HEK293 (cell line): Measurements from ENCODE around the gene RPL3.

Source experiments
- CTCF ChIA-PET: fragments of 350-600 bp; formaldehyde crosslinking; extraction: SDS; loops from one replicate; lab custom pipeline; 2021; ENCODE audit warnings: antibody characterized with exemption; lab: Yijun Ruan, JAX
- POLR2A ChIA-PET: fragments of 300-600 bp; formaldehyde crosslinking; extraction: SDS; loops from one replicate; lab custom pipeline; 2020; ENCODE audit warnings: antibody characterized with exemption, inconsistent platforms; lab: Yijun Ruan, JAX
- H3K27ac ChIP-seq: fragments of 200-500 bp; sonication (Bioruptor generic); 2 replicates; pipeline ENCODE4 v1.5.1; 2014; ENCODE audit warnings: low read depth, low read length, control low read depth, inconsistent platforms; ENCODE audit errors: extremely low read depth
- H3K36me3 ChIP-seq, 2 experiments: fragments of 200-500 bp in 1 of 2; sonication (Bioruptor generic) in 1 of 2; 1 replicate in 1 of 2; 2 replicates in 1 of 2; pipeline ENCODE4 v1.5.1; 2014 to 2017; ENCODE audit warnings: inconsistent platforms in 2 of 2, low read length in 2 of 2; ENCODE audit not compliant: control insufficient read depth in 2 of 2, insufficient read depth in 1 of 2
- H3K4me1 ChIP-seq: fragments of 200-500 bp; sonication (Bioruptor generic); 2 replicates; pipeline ENCODE4 v1.5.1; 2014; ENCODE audit warnings: mild to moderate bottlenecking, low read length, inconsistent platforms; ENCODE audit not compliant: control insufficient read depth, insufficient read depth
- H3K4me3 ChIP-seq: 2 replicates; pipeline ENCODE4 v1.5.1; 2011; ENCODE audit warnings: low read depth, mild to moderate bottlenecking, control low read depth, low read length, moderate library complexity
- H3K9me3 ChIP-seq: fragments of 200-500 bp; sonication (Bioruptor generic); 2 replicates; pipeline ENCODE4 v1.5.1; 2014; ENCODE audit warnings: low read depth, low read length, inconsistent platforms; ENCODE audit not compliant: control insufficient read depth, insufficient read depth
- FEZF1 ChIP-seq: fragments of 450-650 bp; formaldehyde crosslinking; IDR thresholded peaks from 2 replicates; pipeline ENCODE4 v1.5.1; 2016; ENCODE audit warnings: missing biosample characterization, missing genetic modification characterization
- HOXA7 ChIP-seq: sonication (generic); formaldehyde crosslinking; IDR thresholded peaks from 2 replicates; pipeline ENCODE4 v1.8.1; 2022; ENCODE audit warnings: missing genetic modification reagents, borderline replicate concordance
- MYNN ChIP-seq: fragments of 450-650 bp; formaldehyde crosslinking; IDR thresholded peaks from 2 replicates; pipeline ENCODE4 v1.5.1; 2016; ENCODE audit warnings: missing biosample characterization, missing genetic modification characterization, borderline replicate concordance
- PRDM1 ChIP-seq: fragments of 450-650 bp; formaldehyde crosslinking; IDR thresholded peaks from 2 replicates; pipeline ENCODE4; 2016; ENCODE audit warnings: missing biosample characterization, missing genetic modification characterization
- SP3 ChIP-seq: fragments of 450-650 bp; formaldehyde crosslinking; IDR thresholded peaks from 2 replicates; pipeline ENCODE4 v1.5.1; 2016; ENCODE audit warnings: missing biosample characterization, missing genetic modification characterization
- ZBTB44 ChIP-seq: fragments of 450-650 bp; IDR thresholded peaks from 2 replicates; pipeline ENCODE4 v1.5.1; 2018; ENCODE audit warnings: missing biosample characterization, mild to moderate bottlenecking, missing genetic modification characterization
- ZNF121 ChIP-seq: fragments of 450-650 bp; formaldehyde crosslinking; IDR thresholded peaks from 2 replicates; pipeline ENCODE4 v1.5.1; 2016; ENCODE audit warnings: missing biosample characterization, missing genetic modification characterization
- ZNF324 ChIP-seq: fragments of 450-650 bp; formaldehyde crosslinking; IDR thresholded peaks from 2 replicates; pipeline ENCODE4 v1.5.1; 2016; ENCODE audit warnings: missing biosample characterization, missing genetic modification characterization
- ZNF341 ChIP-seq: fragments of 450-650 bp; formaldehyde crosslinking; IDR thresholded peaks from 2 replicates; pipeline ENCODE4; 2016; ENCODE audit warnings: low read depth, missing biosample characterization, missing genetic modification characterization
- ZNF416 ChIP-seq: fragments of 450-650 bp; formaldehyde crosslinking; IDR thresholded peaks from 2 replicates; pipeline ENCODE4 v1.5.1; 2016; ENCODE audit warnings: missing biosample characterization, missing genetic modification characterization
- ZNF510 ChIP-seq: fragments of 450-650 bp; formaldehyde crosslinking; IDR thresholded peaks from 2 replicates; pipeline ENCODE4 v1.5.1; 2018; ENCODE audit warnings: mild to moderate bottlenecking, missing genetic modification characterization, missing biosample characterization; ENCODE audit not compliant: insufficient replicate concordance
- ZNF561 ChIP-seq: fragments of 450-650 bp; IDR thresholded peaks from 2 replicates; pipeline ENCODE4 v1.5.1; 2018; ENCODE audit warnings: missing biosample characterization, missing genetic modification characterization, borderline replicate concordance
- ZNF624 ChIP-seq: fragments of 450-650 bp; formaldehyde crosslinking; IDR thresholded peaks from 2 replicates; pipeline ENCODE4 v1.5.1; 2017; ENCODE audit warnings: missing biosample characterization, missing genetic modification characterization
- ZNF658 ChIP-seq: fragments of 450-650 bp; formaldehyde crosslinking; IDR thresholded peaks from 2 replicates; pipeline ENCODE4; 2016; ENCODE audit warnings: missing biosample characterization, missing genetic modification characterization
- ZNF677 ChIP-seq: fragments of 450-650 bp; IDR thresholded peaks from 2 replicates; pipeline ENCODE4 v1.5.0; 2018; ENCODE audit warnings: missing biosample characterization, mild to moderate bottlenecking, missing genetic modification characterization, moderate library complexity
- TF ChIP-seq, protein P1 (sequence below): fragments of 450-650 bp; formaldehyde crosslinking; IDR thresholded peaks from 2 replicates; pipeline ENCODE4 v1.5.1; 2016; ENCODE audit warnings: missing biosample characterization, missing genetic modification characterization
- TF ChIP-seq, protein P2 (sequence below): fragments of 450-650 bp; formaldehyde crosslinking; IDR thresholded peaks from 2 replicates; pipeline ENCODE4; 2016; ENCODE audit warnings: missing biosample characterization, missing genetic modification characterization

RPL3 gene

GRCh38 chr22:39348909-39349505, 29.6 kb upstream of the RPL3 start (continued):
- TF ChIP-seq, protein P1, sequence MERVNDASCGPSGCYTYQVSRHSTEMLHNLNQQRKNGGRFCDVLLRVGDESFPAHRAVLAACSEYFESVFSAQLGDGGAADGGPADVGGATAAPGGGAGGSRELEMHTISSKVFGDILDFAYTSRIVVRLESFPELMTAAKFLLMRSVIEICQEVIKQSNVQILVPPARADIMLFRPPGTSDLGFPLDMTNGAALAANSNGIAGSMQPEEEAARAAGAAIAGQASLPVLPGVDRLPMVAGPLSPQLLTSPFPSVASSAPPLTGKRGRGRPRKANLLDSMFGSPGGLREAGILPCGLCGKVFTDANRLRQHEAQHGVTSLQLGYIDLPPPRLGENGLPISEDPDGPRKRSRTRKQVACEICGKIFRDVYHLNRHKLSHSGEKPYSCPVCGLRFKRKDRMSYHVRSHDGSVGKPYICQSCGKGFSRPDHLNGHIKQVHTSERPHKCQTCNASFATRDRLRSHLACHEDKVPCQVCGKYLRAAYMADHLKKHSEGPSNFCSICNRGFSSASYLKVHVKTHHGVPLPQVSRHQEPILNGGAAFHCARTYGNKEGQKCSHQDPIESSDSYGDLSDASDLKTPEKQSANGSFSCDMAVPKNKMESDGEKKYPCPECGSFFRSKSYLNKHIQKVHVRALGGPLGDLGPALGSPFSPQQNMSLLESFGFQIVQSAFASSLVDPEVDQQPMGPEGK = peak; percentile 44

DNA sequence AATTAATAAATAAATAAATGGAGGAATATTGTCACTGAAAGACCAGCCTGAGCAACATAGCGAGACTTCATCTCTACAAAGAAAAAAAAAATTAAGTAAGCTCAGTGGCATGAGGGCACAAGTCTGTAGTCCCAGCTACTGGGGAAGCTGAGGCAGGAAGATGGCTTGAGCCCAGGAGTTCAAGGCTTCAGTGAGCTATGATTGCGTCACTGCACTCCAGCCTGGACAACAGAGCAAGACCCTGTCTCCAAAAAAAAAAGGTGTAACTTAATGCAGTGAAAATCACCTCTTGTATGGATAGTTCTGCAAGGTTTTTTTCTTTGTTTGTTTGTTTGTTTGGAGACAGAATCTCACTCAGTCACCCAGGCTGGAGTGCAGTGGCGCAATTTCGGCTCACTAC, 25.8 kb upstream of the RPL3 start:
- ChIA-PET POLR2A (interaction anchor here (1.0 kb wide), 1 partner anchor 26 kb away, joined by 3 read pairs; no protein-coding TSS in a partner anchor), CTCF (interaction anchor here (0.7 to 1.4 kb wide), 6 partner anchors 10 to 779 kb away, joined by 3 to 9 read pairs (median 4); no protein-coding TSS in a partner anchor)
- Histone ChIP-seq H3K4me1 (no peaks in the 10 kb centered on the region), H3K9me3 (no peaks in the 10 kb centered on the region), H3K27ac (no peak overlapping the region), H3K4me3 (no peak overlapping the region), H3K36me3 (no peaks in the 10 kb centered on the region)
- no peak for TF ChIP-seq ZNF561 (tag by site-specific recombination)
- TF ChIP-seq ZNF121 (tag by site-specific recombination) = 0 out of 2 replicates have a peak, but pooled peaks have one; percentile 37

DNA sequence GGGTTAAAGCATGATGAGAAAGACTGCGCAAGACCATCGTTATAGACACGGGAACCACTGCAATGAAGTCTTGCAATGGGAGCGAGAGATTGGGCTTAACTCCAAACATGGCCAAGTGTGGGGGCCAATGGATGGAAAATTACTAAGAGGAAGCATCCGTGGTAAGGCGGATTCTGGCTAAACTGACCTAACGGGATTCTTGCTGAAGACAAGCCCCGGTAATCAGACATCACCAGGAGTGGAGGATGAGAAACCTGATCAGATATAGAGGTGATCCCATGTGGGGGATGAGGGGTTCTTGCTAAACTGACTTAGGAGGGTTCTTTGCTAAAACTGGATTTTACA, 24.6 kb upstream of the RPL3 start:
- Histone ChIP-seq H3K4me3 (no peak overlapping the region), H3K36me3 (no peaks in the 10 kb centered on the region), H3K9me3 (no peaks in the 10 kb centered on the region), H3K4me1 (no peaks in the 10 kb centered on the region), H3K27ac (no peak overlapping the region)
- TF ChIP-seq ZNF324 (tag by site-specific recombination) (no peak), ZNF416 (tag by site-specific recombination) (no peak), FEZF1 (no peak), MYNN (no peak), ZNF658 (tag by site-specific recombination) (no peak), ZNF677 (tag by site-specific recombination) (no peak), ZBTB44 (no peak), HOXA7 (no peak), PRDM1 (tag by site-specific recombination) (no peak), SP3 (tag by site-specific recombination) (no peak), ZNF341 (no peak), ZNF624 (no peak), ZNF510 (no peak)
- TF ChIP-seq, protein P2, sequence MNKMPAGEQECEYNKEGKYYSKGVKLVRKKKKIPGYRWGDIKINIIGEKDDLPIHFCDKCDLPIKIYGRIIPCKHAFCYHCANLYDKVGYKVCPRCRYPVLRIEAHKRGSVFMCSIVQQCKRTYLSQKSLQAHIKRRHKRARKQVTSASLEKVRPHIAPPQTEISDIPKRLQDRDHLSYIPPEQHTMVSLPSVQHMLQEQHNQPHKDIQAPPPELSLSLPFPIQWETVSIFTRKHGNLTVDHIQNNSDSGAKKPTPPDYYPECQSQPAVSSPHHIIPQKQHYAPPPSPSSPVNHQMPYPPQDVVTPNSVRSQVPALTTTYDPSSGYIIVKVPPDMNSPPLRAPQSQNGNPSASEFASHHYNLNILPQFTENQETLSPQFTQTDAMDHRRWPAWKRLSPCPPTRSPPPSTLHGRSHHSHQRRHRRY (tag by site-specific recombination) = no peak
- ChIA-PET CTCF (interaction anchor here (0.7 to 5.2 kb wide), 39 partner anchors 9 to 1286 kb away, joined by 3 to 106 read pairs (median 4); partner anchors contain the start of gene TAB1), POLR2A (interaction anchor here (0.8 to 2.8 kb wide), 5 partner anchors 26 to 180 kb away, joined by 3 to 40 read pairs (median 5); partner anchors contain the start of genes ATF4 and RPL3)
